LNCaP clone FGC (cell line): ENCODE results near the gene CDH6.

Experiments
- DNase-seq: peaks from one replicate; pipeline ENCODE4 v3.0.0-alpha.2; 2011; ENCODE audit warnings: low read depth
- H3K4me3 ChIP-seq: 2 replicates; pipeline ENCODE4 v1.5.1; 2011; ENCODE audit warnings: mild to moderate bottlenecking, low read depth, low read length, control low read depth
- CTCF ChIP-seq: IDR thresholded peaks from 2 replicates; pipeline ENCODE4 v1.5.1; 2012; ENCODE audit warnings: mild to moderate bottlenecking; ENCODE audit not compliant: control insufficient read depth, insufficient read depth; ENCODE audit errors: extremely low read depth

The CDH6 gene

DNA sequence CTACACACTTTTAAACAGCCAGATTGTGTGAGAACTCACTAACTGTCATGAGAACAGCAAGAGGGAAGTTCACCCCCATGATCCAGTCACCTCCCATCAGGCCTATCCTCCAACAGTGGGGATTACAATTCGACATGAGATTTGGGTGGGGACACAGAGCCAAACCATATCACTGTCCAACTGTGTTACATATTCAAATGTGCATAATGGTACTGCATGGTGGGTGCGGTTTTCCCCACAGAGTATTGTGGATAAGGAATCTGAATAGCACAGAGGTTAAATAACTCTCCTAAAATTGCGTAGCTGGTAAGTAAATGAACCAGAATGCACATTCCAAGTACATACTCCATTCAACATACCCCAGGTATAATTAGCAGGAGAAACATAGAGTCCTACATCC is 32.1 kb downstream of the CDH6 start:
- TF ChIP-seq CTCF, result no peak
- DNase-seq, result no peak
- no peak overlapping the region for H3K4me3 ChIP-seq

DNA sequence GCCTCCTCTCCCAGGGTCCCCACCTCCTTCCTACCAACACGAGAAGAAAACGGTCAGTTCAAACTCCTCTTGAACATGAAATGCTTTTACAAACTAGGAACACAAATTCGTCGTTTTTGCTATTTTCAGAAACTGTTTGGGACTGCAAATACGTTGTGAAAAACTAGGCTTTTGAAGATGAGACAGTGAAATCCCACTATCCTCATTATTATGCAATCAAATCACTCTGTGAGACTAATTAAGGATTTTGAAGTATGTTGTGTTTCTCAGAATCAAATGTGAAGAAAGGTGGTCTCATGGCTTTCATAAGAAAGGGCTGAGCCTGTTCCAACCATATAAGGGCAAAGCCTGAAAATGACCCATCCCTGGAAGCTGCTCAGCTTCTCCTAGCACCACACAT is 33.2 kb downstream of the CDH6 start:
- no peak overlapping the region for H3K4me3 ChIP-seq
- DNase-seq, result no peak
- TF ChIP-seq CTCF, result no peak

GRCh38 chr5:31229266-31229665 is 35.8 kb downstream of the CDH6 start:
- TF ChIP-seq CTCF, result no peak
- no peak overlapping the region for H3K4me3 ChIP-seq
- no peak for DNase-seq

GRCh38 chr5:31231177-31231838 is 37.8 kb downstream of the CDH6 start:
- DNase-seq, result no peak
- H3K4me3 ChIP-seq, result no peak overlapping the region
- TF ChIP-seq CTCF, result no peak

GRCh38 chr5:31232273-31232888 is 38.9 kb downstream of the CDH6 start:
- peak; percentile 81 for TF ChIP-seq CTCF
- no peak overlapping the region for H3K4me3 ChIP-seq
- DNase-seq, result peak; percentile 36

DNA sequence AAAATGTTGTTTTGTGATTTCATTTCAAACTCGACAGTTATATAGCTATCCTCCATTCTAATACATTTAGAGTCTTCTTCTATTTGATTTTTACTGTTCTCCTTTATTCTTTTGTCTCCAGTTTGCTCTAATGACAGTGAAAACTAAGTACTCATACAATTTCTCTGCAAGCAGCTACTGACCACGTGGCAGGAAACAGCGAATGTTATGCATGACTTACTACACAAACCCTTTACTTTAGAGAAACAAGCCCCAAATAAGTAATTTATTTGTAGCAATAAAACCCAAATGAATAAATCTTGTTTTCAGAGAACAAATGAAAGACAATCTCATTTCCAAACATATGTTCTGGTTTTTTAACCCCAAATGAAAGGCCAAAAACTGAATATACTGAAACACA is 41.9 kb downstream of the CDH6 start:
- DNase-seq, result no peak
- TF ChIP-seq CTCF, result no peak
- H3K4me3 ChIP-seq, result no peak overlapping the region

- no peak overlapping the region for H3K4me3 ChIP-seq
- no peak for TF ChIP-seq CTCF
- DNase-seq, result no peak
Measured at GRCh38 chr5:31236339-31236738, 42.9 kb downstream of the CDH6 start.
